ENCODE results near the gene CNTNAP2.
"Not testable (repeated sequence)": the region's sequence is repeated elsewhere in the genome, so short reads cannot be mapped to it uniquely, and the experiment has no call there.

CNTNAP2 gene

GRCh38 chr7:146902728-146903127 is 786.1 kb downstream of the CNTNAP2 start:
- Histone ChIP-seq H3K9ac (ENCODE audit: low read length) (no peak overlapping the region), H3K27ac (ENCODE audit: low read depth, low read length) (no peak overlapping the region), H3K4me1 (ENCODE audit: control insufficient read depth, insufficient read depth, low read length) (no peaks in the 10 kb centered on the region), H3K4me3 (ENCODE audit: low read length) (no peak overlapping the region), H3K36me3 (ENCODE audit: control insufficient read depth, insufficient read depth, low read length) (no peaks in the 10 kb centered on the region), H3K27me3 (ENCODE audit: control insufficient read depth, insufficient read depth, low read length) (no peaks in the 10 kb centered on the region)

GRCh38 chr7:146905746-146906145 is 789.1 kb downstream of the CNTNAP2 start:
- not testable (repeated sequence) for H3K4me1 ChIP-seq (ENCODE audit: control insufficient read depth, insufficient read depth, low read length); H3K4me3 ChIP-seq (ENCODE audit: low read length); H3K27me3 ChIP-seq (ENCODE audit: control insufficient read depth, insufficient read depth, low read length); H3K9ac ChIP-seq (ENCODE audit: low read length); H3K36me3 ChIP-seq (ENCODE audit: control insufficient read depth, insufficient read depth, low read length); H3K27ac ChIP-seq (ENCODE audit: low read depth, low read length)

GRCh38 chr7:146922782-146923181 is 806.2 kb downstream of the CNTNAP2 start:
- Histone ChIP-seq H3K27ac (ENCODE audit: low read depth, low read length) (no peak overlapping the region), H3K9ac (ENCODE audit: low read length) (no peak overlapping the region), H3K36me3 (ENCODE audit: control insufficient read depth, insufficient read depth, low read length) (no peaks in the 10 kb centered on the region), H3K27me3 (ENCODE audit: control insufficient read depth, insufficient read depth, low read length) (no peaks in the 10 kb centered on the region), H3K4me1 (ENCODE audit: control insufficient read depth, insufficient read depth, low read length) (no peaks in the 10 kb centered on the region), H3K4me3 (ENCODE audit: low read length) (no peak overlapping the region)

- Histone ChIP-seq H3K4me3 (ENCODE audit: low read length) (no peak overlapping the region), H3K27me3 (ENCODE audit: control insufficient read depth, insufficient read depth, low read length) (no peaks in the 10 kb centered on the region), H3K9ac (ENCODE audit: low read length) (no peak overlapping the region), H3K27ac (ENCODE audit: low read depth, low read length) (no peak overlapping the region), H3K36me3 (ENCODE audit: control insufficient read depth, insufficient read depth, low read length) (no peaks in the 10 kb centered on the region), H3K4me1 (ENCODE audit: control insufficient read depth, insufficient read depth, low read length) (no peaks in the 10 kb centered on the region)
These were observed 810.2 kb downstream of the CNTNAP2 start for GRCh38 chr7:146926841-146927240.

GRCh38 chr7:146937836-146938235 is 821.2 kb downstream of the CNTNAP2 start:
- Histone ChIP-seq H3K27me3 (ENCODE audit: control insufficient read depth, insufficient read depth, low read length) (no peaks in the 10 kb centered on the region), H3K27ac (ENCODE audit: low read depth, low read length) (no peak overlapping the region), H3K36me3 (ENCODE audit: control insufficient read depth, insufficient read depth, low read length) (no peaks in the 10 kb centered on the region), H3K4me1 (ENCODE audit: control insufficient read depth, insufficient read depth, low read length) (no peaks in the 10 kb centered on the region), H3K9ac (ENCODE audit: low read length) (no peak overlapping the region), H3K4me3 (ENCODE audit: low read length) (no peak overlapping the region)

- H3K27ac ChIP-seq (ENCODE audit: low read depth, low read length) = no peak overlapping the region
- H3K4me3 ChIP-seq (ENCODE audit: low read length) = no peak overlapping the region
- no peaks in the 10 kb centered on the region for H3K36me3 ChIP-seq (ENCODE audit: control insufficient read depth, insufficient read depth, low read length)
- no peaks in the 10 kb centered on the region for H3K4me1 ChIP-seq (ENCODE audit: control insufficient read depth, insufficient read depth, low read length)
- no peaks in the 10 kb centered on the region for H3K27me3 ChIP-seq (ENCODE audit: control insufficient read depth, insufficient read depth, low read length)
- H3K9ac ChIP-seq (ENCODE audit: low read length) = no peak overlapping the region
These were observed 826.9 kb downstream of the CNTNAP2 start for GRCh38 chr7:146943483-146943882.

GRCh38 chr7:146948703-146949102 is 832.1 kb downstream of the CNTNAP2 start:
- Histone ChIP-seq H3K27ac (ENCODE audit: low read depth, low read length) (no peak overlapping the region), H3K4me1 (ENCODE audit: control insufficient read depth, insufficient read depth, low read length) (no peaks in the 10 kb centered on the region), H3K27me3 (ENCODE audit: control insufficient read depth, insufficient read depth, low read length) (no peaks in the 10 kb centered on the region), H3K36me3 (ENCODE audit: control insufficient read depth, insufficient read depth, low read length) (no peaks in the 10 kb centered on the region), H3K4me3 (ENCODE audit: low read length) (no peak overlapping the region), H3K9ac (ENCODE audit: low read length) (no peak overlapping the region)

- no peak overlapping the region for H3K4me3 ChIP-seq (ENCODE audit: low read length)
These were observed 839.7 kb downstream of the CNTNAP2 start for GRCh38 chr7:146956321-146956720.

GRCh38 chr7:146956853-146957252 is 840.3 kb downstream of the CNTNAP2 start:
- H3K36me3 ChIP-seq (ENCODE audit: control insufficient read depth, insufficient read depth, low read length) = no peaks in the 10 kb centered on the region
- no peaks in the 10 kb centered on the region for H3K4me1 ChIP-seq (ENCODE audit: control insufficient read depth, insufficient read depth, low read length)
- no peak overlapping the region for H3K27ac ChIP-seq (ENCODE audit: low read depth, low read length)
- H3K4me3 ChIP-seq (ENCODE audit: low read length) = no peak overlapping the region
- no peak overlapping the region for H3K9ac ChIP-seq (ENCODE audit: low read length)
- H3K27me3 ChIP-seq (ENCODE audit: control insufficient read depth, insufficient read depth, low read length) = no peaks in the 10 kb centered on the region

More at GRCh38 chr7:146956321-146956720, 839.7 kb downstream of the CNTNAP2 start:
- no peaks in the 10 kb centered on the region for H3K4me1 ChIP-seq (ENCODE audit: control insufficient read depth, insufficient read depth, low read length)
- H3K27ac ChIP-seq (ENCODE audit: low read depth, low read length) = no peak overlapping the region
- H3K27me3 ChIP-seq (ENCODE audit: control insufficient read depth, insufficient read depth, low read length) = no peaks in the 10 kb centered on the region
- H3K36me3 ChIP-seq (ENCODE audit: control insufficient read depth, insufficient read depth, low read length) = no peaks in the 10 kb centered on the region
- H3K9ac ChIP-seq (ENCODE audit: low read length) = no peak overlapping the region

- Histone ChIP-seq H3K27me3 (ENCODE audit: control insufficient read depth, insufficient read depth, low read length) (no peaks in the 10 kb centered on the region), H3K36me3 (ENCODE audit: control insufficient read depth, insufficient read depth, low read length) (no peaks in the 10 kb centered on the region), H3K9ac (ENCODE audit: low read length) (no peak overlapping the region), H3K4me3 (ENCODE audit: low read length) (no peak overlapping the region), H3K27ac (ENCODE audit: low read depth, low read length) (no peak overlapping the region), H3K4me1 (ENCODE audit: control insufficient read depth, insufficient read depth, low read length) (no peaks in the 10 kb centered on the region)
These were observed 844.3 kb downstream of the CNTNAP2 start for GRCh38 chr7:146960773-146961391.

GRCh38 chr7:146961617-146962016 is 845.0 kb downstream of the CNTNAP2 start:
- no peak overlapping the region for H3K27ac ChIP-seq (ENCODE audit: low read depth, low read length)
- H3K4me3 ChIP-seq (ENCODE audit: low read length) = no peak overlapping the region
- H3K9ac ChIP-seq (ENCODE audit: low read length) = no peak overlapping the region
- H3K36me3 ChIP-seq (ENCODE audit: control insufficient read depth, insufficient read depth, low read length) = no peaks in the 10 kb centered on the region
- H3K4me1 ChIP-seq (ENCODE audit: control insufficient read depth, insufficient read depth, low read length) = no peaks in the 10 kb centered on the region
- no peaks in the 10 kb centered on the region for H3K27me3 ChIP-seq (ENCODE audit: control insufficient read depth, insufficient read depth, low read length)

GRCh38 chr7:146966274-146966673 is 849.7 kb downstream of the CNTNAP2 start:
- no peaks in the 10 kb centered on the region for H3K4me1 ChIP-seq (ENCODE audit: control insufficient read depth, insufficient read depth, low read length)
- no peak overlapping the region for H3K4me3 ChIP-seq (ENCODE audit: low read length)
- no peak overlapping the region for H3K27ac ChIP-seq (ENCODE audit: low read depth, low read length)
- H3K27me3 ChIP-seq (ENCODE audit: control insufficient read depth, insufficient read depth, low read length) = no peaks in the 10 kb centered on the region
- no peak overlapping the region for H3K9ac ChIP-seq (ENCODE audit: low read length)
- no peaks in the 10 kb centered on the region for H3K36me3 ChIP-seq (ENCODE audit: control insufficient read depth, insufficient read depth, low read length)

GRCh38 chr7:146982482-146982881 is 865.9 kb downstream of the CNTNAP2 start:
- no peaks in the 10 kb centered on the region for H3K4me1 ChIP-seq (ENCODE audit: control insufficient read depth, insufficient read depth, low read length)
- H3K4me3 ChIP-seq (ENCODE audit: low read length) = no peak overlapping the region
- H3K27me3 ChIP-seq (ENCODE audit: control insufficient read depth, insufficient read depth, low read length) = no peaks in the 10 kb centered on the region
- no peak overlapping the region for H3K27ac ChIP-seq (ENCODE audit: low read depth, low read length)
- no peaks in the 10 kb centered on the region for H3K36me3 ChIP-seq (ENCODE audit: control insufficient read depth, insufficient read depth, low read length)
- H3K9ac ChIP-seq (ENCODE audit: low read length) = no peak overlapping the region
